Fibroblast of mammary gland (primary cell): ENCODE results near the gene NR1I2.

ENCODE experiments used
- DNase-seq: peaks from one replicate; pipeline ENCODE4 v3.0.0-alpha.2; 2010; ENCODE audit warnings: low read depth
- H3K4me3 ChIP-seq: 2 replicates; pipeline ENCODE4 v1.5.1; 2011; ENCODE audit warnings: low read depth, mild to moderate bottlenecking, low read length, moderate library complexity; ENCODE audit not compliant: control insufficient read depth
- TF ChIP-seq, protein P1 (sequence below): conservative IDR thresholded peaks from 2 replicates; pipeline ENCODE4 v1.5.1; 2011; ENCODE audit warnings: low read depth, low read length, inconsistent platforms; ENCODE audit not compliant: control insufficient read depth, insufficient read depth

Gene NR1I2

GRCh38 chr3:119746423-119746822 is 35.5 kb upstream of the NR1I2 start:
- H3K4me3 ChIP-seq, result no peak overlapping the region
- TF ChIP-seq, protein P1, sequence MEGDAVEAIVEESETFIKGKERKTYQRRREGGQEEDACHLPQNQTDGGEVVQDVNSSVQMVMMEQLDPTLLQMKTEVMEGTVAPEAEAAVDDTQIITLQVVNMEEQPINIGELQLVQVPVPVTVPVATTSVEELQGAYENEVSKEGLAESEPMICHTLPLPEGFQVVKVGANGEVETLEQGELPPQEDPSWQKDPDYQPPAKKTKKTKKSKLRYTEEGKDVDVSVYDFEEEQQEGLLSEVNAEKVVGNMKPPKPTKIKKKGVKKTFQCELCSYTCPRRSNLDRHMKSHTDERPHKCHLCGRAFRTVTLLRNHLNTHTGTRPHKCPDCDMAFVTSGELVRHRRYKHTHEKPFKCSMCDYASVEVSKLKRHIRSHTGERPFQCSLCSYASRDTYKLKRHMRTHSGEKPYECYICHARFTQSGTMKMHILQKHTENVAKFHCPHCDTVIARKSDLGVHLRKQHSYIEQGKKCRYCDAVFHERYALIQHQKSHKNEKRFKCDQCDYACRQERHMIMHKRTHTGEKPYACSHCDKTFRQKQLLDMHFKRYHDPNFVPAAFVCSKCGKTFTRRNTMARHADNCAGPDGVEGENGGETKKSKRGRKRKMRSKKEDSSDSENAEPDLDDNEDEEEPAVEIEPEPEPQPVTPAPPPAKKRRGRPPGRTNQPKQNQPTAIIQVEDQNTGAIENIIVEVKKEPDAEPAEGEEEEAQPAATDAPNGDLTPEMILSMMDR, result no peak
- no peak for DNase-seq

GRCh38 chr3:119747357-119747756 is 34.5 kb upstream of the NR1I2 start:
- TF ChIP-seq, protein P1, result no peak
- no peak for DNase-seq
- H3K4me3 ChIP-seq, result no peak overlapping the region

- no peak overlapping the region for H3K4me3 ChIP-seq
- DNase-seq, result no peak
- TF ChIP-seq, protein P1, result no peak
Measured at GRCh38 chr3:119748991-119749390, 32.9 kb upstream of the NR1I2 start.

DNA sequence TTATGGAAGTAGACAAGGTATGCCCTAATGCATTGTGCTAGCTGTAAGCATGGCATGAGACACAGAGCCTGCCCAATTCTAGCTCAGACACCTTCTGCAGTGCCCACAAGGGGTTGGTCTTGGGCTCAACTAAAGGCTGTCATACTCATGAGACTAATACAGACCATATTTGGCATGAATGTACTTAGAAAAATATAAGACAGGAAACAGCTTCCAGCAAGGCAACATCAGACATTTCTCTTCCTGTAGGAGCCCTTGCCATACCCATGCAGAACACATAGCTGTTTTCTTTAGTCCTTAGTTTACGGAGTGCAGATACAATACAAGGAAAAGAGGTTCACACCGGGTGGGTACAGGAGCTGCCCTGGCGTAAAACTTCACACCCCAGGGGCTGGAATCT is 30.5 kb upstream of the NR1I2 start:
- TF ChIP-seq, protein P1, result no peak
- DNase-seq, result no peak
- no peak overlapping the region for H3K4me3 ChIP-seq

GRCh38 chr3:119759962-119760361 is 21.9 kb upstream of the NR1I2 start:
- H3K4me3 ChIP-seq, result no peak overlapping the region
- TF ChIP-seq, protein P1, result no peak
- no peak for DNase-seq

GRCh38 chr3:119762876-119763275 is 19.0 kb upstream of the NR1I2 start:
- H3K4me3 ChIP-seq, result no peak overlapping the region
- TF ChIP-seq, protein P1, result no peak
- DNase-seq, result no peak

GRCh38 chr3:119763466-119763865 is 18.4 kb upstream of the NR1I2 start:
- no peak overlapping the region for H3K4me3 ChIP-seq
- TF ChIP-seq, protein P1, result no peak
- DNase-seq, result no peak
